ENCODE measurements around the gene PRKCE. TPM values are rescaled to one million over a fixed set of nuclear protein-coding genes. Genes with fewer than 3 reads are reported as not detected.

Gene PRKCE
- polyA plus RNA-seq, 3 donors: 1.3 to 7.7 (median 2.3) TPM

- no peak overlapping the region for H3K4me3 Mint-ChIP-seq
Measured at GRCh38 chr2:45879406-45879805, 227.9 kb downstream of the PRKCE start.

GRCh38 chr2:45879936-45880335 is 228.5 kb downstream of the PRKCE start:
- Histone ChIP-seq H2AFZ (ENCODE audit: insufficient read depth, low read depth, low read length, poor library complexity, severe bottlenecking) (no peak overlapping the region), H3K4me1 (ENCODE audit: control insufficient read depth in 1 of 2, insufficient read depth in 2 of 2, low read length in 2 of 2) (peaks cover 14 to 20% of the 10 kb centered on the region in 2 donors), H3K36me3 (replicated peaks in 1 of 2; ENCODE audit: control insufficient read depth in 1 of 2, insufficient read depth in 2 of 2, low read length in 2 of 2) (peaks cover 0 to 7% of the 10 kb centered on the region in 2 donors), H3K27me3 (ENCODE audit: control insufficient read depth in 2 of 2, insufficient read depth in 2 of 2, low read length in 2 of 2) (no peaks in the 10 kb centered on the region), H3K4me3 (replicated peaks in 1 of 3; ENCODE audit: low read depth in 2 of 3, low read length in 3 of 3) (no peak overlapping the region), H3K27ac (ENCODE audit: low read depth in 1 of 2, low read length in 2 of 2) (no peak overlapping the region), H3K4me2 (replicated peaks; ENCODE audit: extremely low read depth, low read length, poor library complexity, severe bottlenecking) (no peak overlapping the region), H4K20me1 (ENCODE audit: insufficient read depth, low read length) (no peaks in the 10 kb centered on the region), H3K79me2 (ENCODE audit: insufficient read depth, low read length) (no peaks in the 10 kb centered on the region), H3K9me3 (replicated peaks in 1 of 2; ENCODE audit: control insufficient read depth in 1 of 2, insufficient read depth in 1 of 2, low read length in 2 of 2) (peaks cover 9 to 17% of the 10 kb centered on the region in 2 donors), H3K9ac (ENCODE audit: insufficient read depth, low read length, poor library complexity, severe bottlenecking) (no peak overlapping the region)
- Mint-ChIP-seq H3K4me1 (peaks cover 25% of the 10 kb centered on the region), H3K27me3 (ENCODE audit: low read depth in 3 of 3) (no peaks in the 10 kb centered on the region), H3K36me3 (peaks cover 15 to 31% of the 10 kb centered on the region in 2 donors), H3K27ac (no peak overlapping the region), H3K4me3 (no peak overlapping the region), H3K9me3 (peaks cover 11 to 23% (median 21%) of the 10 kb centered on the region in 7 donors)
- TF ChIP-seq CTCF (IDR thresholded peaks at IDR 0.05): no peak
- intact Hi-C loops (cut with micrococcal nuclease): no loop called here
- no peak for DNase-seq
- 83% methylated on average over 1 of the region's 2 CpGs for WGBS (ENCODE audit: insufficient coverage)

More at GRCh38 chr2:45879406-45879805, 227.9 kb downstream of the PRKCE start:
- no peak overlapping the region for H3K4me3 ChIP-seq (replicated peaks in 1 of 3; ENCODE audit: low read depth in 2 of 3, low read length in 3 of 3)
- H3K9me3 ChIP-seq (replicated peaks in 1 of 2; ENCODE audit: control insufficient read depth in 1 of 2, insufficient read depth in 1 of 2, low read length in 2 of 2): peaks cover 9 to 17% of the 10 kb centered on the region in 2 donors
- peaks cover 11 to 23% (median 21%) of the 10 kb centered on the region in 7 donors for H3K9me3 Mint-ChIP-seq
- H3K4me1 ChIP-seq (ENCODE audit: control insufficient read depth in 1 of 2, insufficient read depth in 2 of 2, low read length in 2 of 2): peaks cover 9 to 15% of the 10 kb centered on the region in 2 donors
- H3K27me3 ChIP-seq (ENCODE audit: control insufficient read depth in 2 of 2, insufficient read depth in 2 of 2, low read length in 2 of 2): no peaks in the 10 kb centered on the region
- intact Hi-C loops (cut with micrococcal nuclease): no loop called here
- no peaks in the 10 kb centered on the region for H3K79me2 ChIP-seq (ENCODE audit: insufficient read depth, low read length)
- H3K27ac Mint-ChIP-seq: peak overlapping the region in 1 of 7 donors; percentile 46
- H2AFZ ChIP-seq (ENCODE audit: insufficient read depth, low read depth, low read length, poor library complexity, severe bottlenecking): no peak overlapping the region
- no peak overlapping the region for H3K27ac ChIP-seq (ENCODE audit: low read depth in 1 of 2, low read length in 2 of 2)
- no peaks in the 10 kb centered on the region for H4K20me1 ChIP-seq (ENCODE audit: insufficient read depth, low read length)
- TF ChIP-seq CTCF (IDR thresholded peaks at IDR 0.05): no peak
- peaks cover 0 to 7% of the 10 kb centered on the region in 2 donors for H3K36me3 ChIP-seq (replicated peaks in 1 of 2; ENCODE audit: control insufficient read depth in 1 of 2, insufficient read depth in 2 of 2, low read length in 2 of 2)
- WGBS (ENCODE audit: insufficient coverage): 100% methylated on average over 2 of the region's 6 CpGs
- no peaks in the 10 kb centered on the region for H3K27me3 Mint-ChIP-seq (ENCODE audit: low read depth in 3 of 3)
- DNase-seq: no peak
- no peak overlapping the region for H3K9ac ChIP-seq (ENCODE audit: insufficient read depth, low read length, poor library complexity, severe bottlenecking)
- no peak overlapping the region for H3K4me2 ChIP-seq (replicated peaks; ENCODE audit: extremely low read depth, low read length, poor library complexity, severe bottlenecking)
- H3K36me3 Mint-ChIP-seq: peaks cover 15 to 31% of the 10 kb centered on the region in 2 donors
- peaks cover 25% of the 10 kb centered on the region for H3K4me1 Mint-ChIP-seq
